KOPT-K1 (cell line): ENCODE data around the gene NEO1.
"Not testable (repeated sequence)": the region's sequence is repeated elsewhere in the genome, so short reads cannot be mapped to it uniquely, and the experiment has no call there.

Experiments
- H3K27ac ChIP-seq: fragments of 200-600 bp; sonication (generic); 2 replicates; pipeline ENCODE4 v1.5.1; 2016; ENCODE audit warnings: antibody characterized with exemption, mild to moderate bottlenecking, low read depth, low read length; ENCODE audit not compliant: poor library complexity, severe bottlenecking
- H3K36me3 ChIP-seq: fragments of 200-600 bp; sonication (generic); 2 replicates; pipeline ENCODE4 v1.5.1; 2017; ENCODE audit warnings: antibody characterized with exemption, mild to moderate bottlenecking, low read length, moderate library complexity; ENCODE audit not compliant: insufficient read depth
- H3K9me3 ChIP-seq: fragments of 200-600 bp; sonication (generic); 2 replicates; pipeline ENCODE4 v1.5.1; 2017; ENCODE audit warnings: antibody characterized with exemption, low read length, mild to moderate bottlenecking; ENCODE audit not compliant: insufficient read depth, poor library complexity, severe bottlenecking

The NEO1 gene

DNA sequence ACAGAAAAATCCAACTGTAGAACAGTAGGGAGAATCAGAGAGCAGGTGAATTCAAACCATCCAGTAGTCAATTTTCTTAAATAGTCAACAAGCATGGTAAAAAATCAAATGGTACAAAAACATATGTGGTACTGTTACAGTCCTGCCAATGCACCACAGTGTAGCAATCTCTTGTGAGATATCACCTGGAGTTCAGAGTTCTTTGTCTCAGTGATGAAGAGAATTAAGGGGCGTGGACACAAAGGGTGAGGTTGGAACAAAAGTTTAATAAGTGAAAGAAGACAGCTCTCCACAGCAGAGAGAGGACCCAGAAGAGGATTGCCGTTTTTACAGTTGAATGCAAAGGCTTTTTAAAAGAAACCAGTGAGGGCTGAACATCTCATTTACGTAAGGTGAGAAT, 113.2 kb downstream of the NEO1 start:
- H3K9me3 ChIP-seq, result no peaks in the 10 kb centered on the region
- H3K36me3 ChIP-seq, result no peaks in the 10 kb centered on the region
- H3K27ac ChIP-seq, result no peak overlapping the region

DNA sequence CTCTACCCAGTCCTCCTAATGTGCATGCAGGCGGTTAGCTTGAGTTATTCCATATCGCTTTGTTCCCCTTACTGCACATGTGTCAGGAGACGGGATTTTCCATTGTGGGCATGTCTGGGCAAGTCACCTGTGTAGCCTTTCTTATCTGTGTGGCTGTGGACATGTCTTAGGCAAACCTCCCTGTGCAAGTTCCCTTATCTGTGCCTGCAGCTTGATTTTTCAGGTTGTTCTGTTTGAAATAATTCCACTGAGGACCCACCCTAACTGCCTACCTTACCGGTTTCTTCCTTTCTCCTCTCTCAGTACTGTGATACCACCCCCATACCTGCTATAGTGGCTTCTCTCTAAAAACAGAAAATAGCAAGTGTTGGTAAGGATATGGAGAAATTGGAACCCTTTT, 113.6 kb downstream of the NEO1 start:
- H3K27ac ChIP-seq, result no peak overlapping the region
- no peaks in the 10 kb centered on the region for H3K36me3 ChIP-seq
- no peaks in the 10 kb centered on the region for H3K9me3 ChIP-seq

DNA sequence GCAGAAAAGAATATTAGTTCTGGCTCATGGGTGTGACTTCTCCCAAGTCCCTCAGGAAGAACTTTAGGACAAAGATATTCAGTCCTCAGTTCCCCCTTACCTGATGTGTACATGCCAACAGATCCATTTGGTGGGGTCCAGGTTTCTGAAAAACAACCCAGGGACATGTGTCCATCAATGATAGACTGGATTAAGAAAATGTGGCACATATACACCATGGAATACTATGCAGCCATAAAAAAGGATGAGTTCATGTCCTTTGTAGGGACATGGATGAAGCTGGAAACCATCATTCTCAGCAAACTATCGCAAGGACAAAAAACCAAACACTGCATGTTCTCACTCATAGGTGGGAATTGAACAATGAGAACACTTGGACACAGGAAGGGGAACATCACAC, 114.4 kb downstream of the NEO1 start:
- not testable (repeated sequence) for H3K9me3 ChIP-seq, H3K27ac ChIP-seq, H3K36me3 ChIP-seq

DNA sequence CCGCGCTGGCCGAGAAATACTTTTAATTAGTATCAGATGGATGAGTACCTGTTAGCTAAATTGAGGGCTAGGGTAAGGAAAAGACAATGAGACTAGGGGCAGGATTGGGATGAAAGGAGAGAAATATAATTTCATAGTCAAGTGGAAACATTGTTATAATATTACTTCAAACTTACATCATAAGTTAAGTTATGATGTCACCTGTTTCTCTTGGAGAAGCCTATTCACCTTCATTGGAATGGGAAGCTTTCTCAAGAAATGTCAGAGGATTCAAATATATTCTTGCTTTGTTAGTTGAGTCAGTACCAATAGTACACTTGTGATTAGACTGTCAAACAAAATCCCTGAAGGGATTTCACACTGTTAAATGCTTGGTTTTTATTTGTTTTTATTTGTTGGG, 116.2 kb downstream of the NEO1 start:
- Histone ChIP-seq H3K9me3 (no peaks in the 10 kb centered on the region), H3K36me3 (no peaks in the 10 kb centered on the region), H3K27ac (no peak overlapping the region)

DNA sequence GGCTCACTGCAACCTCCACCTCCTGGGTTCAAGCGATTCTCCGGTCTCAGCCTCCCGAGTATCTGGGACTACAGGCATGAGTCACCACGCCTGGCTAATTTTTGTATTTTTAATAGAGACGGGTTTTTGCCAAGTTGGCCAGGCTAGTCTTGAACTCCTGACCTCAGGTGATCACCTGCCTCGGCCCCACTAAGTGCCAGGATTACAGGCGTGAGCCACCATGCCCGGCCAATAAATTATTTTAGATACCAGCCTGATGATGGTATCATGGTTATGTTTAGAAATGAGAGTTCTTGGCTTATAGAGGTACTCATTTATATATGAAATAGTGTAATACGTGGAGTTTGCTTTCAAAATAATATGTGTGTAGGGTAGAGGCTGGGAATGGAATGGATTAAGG, 119.4 kb downstream of the NEO1 start:
- no peaks in the 10 kb centered on the region for H3K36me3 ChIP-seq
- no peaks in the 10 kb centered on the region for H3K9me3 ChIP-seq
- no peak overlapping the region for H3K27ac ChIP-seq

DNA sequence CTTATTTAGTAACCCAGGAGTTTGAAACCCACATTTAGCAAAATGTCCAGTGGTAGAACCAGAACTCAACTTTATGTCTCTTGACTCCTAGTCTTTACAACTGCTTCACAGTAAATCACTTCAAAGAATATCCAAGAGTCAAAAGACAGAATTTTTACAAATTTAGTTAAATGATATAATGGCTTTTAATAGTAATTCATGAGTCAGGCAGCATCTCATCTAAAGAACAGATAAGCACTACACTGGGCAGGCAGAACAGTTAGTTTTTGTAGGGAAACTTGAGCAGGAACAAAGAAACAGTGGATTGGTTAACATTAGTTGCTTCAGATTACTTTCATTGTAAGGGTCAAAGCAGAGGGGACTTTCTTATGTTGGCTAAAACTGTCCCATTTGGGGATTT, 120.2 kb downstream of the NEO1 start:
- Histone ChIP-seq H3K27ac (no peak overlapping the region), H3K36me3 (no peaks in the 10 kb centered on the region), H3K9me3 (no peaks in the 10 kb centered on the region)

DNA sequence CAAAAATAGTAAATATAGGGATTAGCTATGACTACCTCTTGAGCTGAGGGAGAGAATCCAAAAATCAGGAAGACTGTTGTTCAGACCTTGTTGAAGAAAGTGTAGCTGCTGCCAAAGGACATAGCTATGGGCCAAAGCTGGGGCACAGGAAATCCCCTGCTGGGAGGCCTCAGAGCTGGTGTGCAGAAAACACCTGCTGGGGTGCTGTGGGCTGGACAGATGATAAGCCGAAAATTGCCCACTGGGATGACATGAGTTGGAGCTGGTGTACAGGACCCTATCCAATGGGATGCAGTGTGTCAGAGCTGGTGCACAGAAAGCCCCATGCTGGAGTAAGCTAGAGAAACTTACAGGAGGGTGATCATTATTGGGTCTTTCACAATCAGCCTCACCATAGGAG, 121.9 kb downstream of the NEO1 start:
- Histone ChIP-seq H3K9me3 (no peaks in the 10 kb centered on the region), H3K36me3 (no peaks in the 10 kb centered on the region), H3K27ac (no peak overlapping the region)

DNA sequence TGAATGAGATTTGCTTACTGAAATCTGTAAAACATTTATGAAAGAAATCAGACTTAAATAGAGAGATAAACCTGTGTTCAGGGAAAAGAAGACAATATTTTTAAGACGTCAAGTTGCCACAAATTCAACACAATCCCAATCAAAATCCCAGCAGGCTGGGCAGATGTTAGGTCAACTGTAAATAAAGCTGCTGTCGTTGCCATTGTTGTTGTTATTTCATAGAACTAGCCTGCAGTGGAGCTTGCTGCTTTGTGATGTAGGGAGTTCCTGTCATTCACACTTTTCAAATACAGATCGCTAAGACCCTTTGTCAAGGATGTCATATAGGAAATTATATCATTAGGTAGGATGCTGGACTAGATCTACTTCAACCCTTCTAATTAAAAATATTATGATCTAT, 123.1 kb downstream of the NEO1 start:
- Histone ChIP-seq H3K27ac (no peak overlapping the region), H3K9me3 (no peaks in the 10 kb centered on the region), H3K36me3 (no peaks in the 10 kb centered on the region)

DNA sequence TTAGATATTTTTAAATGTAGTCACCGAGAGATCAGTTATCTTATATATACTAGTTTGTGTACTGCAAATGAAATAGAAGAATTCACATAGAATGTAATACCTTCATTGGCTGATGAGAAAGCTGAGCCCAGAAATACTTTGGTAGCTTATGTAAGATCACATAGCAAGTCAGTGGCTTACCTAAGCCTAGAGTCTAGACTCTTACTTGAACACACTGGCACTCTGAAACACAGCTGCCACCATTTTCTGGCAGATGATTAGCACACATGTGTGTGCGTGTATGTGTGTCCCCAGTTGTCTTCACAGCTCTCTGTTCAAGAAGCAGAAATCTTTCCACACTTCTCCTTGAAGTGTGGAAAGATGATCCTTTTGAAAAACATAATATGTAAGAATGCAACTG, 124.3 kb downstream of the NEO1 start:
- no peak overlapping the region for H3K27ac ChIP-seq
- H3K9me3 ChIP-seq, result no peaks in the 10 kb centered on the region
- no peaks in the 10 kb centered on the region for H3K36me3 ChIP-seq

DNA sequence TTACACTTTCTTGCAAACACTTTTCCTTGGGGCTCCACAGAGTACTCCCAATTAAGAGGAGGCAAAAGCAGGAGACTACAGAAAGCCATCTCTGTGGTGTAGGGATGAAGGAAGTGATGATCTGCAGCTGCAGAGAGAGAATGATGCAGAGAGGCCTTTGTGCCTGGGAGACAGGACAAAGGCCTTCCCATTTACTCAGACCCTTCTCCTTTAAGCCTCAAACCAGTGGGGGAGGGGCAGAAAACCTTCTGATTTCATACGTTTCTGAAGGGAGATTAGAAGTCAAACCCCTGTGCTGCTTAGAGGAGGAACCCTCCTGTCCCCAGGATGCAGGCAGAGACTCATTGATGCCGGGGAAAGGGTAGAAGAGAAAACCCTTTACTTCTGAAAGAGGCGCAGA, 130.8 kb downstream of the NEO1 start:
- Histone ChIP-seq H3K27ac (no peak overlapping the region), H3K9me3 (no peaks in the 10 kb centered on the region), H3K36me3 (no peaks in the 10 kb centered on the region)

DNA sequence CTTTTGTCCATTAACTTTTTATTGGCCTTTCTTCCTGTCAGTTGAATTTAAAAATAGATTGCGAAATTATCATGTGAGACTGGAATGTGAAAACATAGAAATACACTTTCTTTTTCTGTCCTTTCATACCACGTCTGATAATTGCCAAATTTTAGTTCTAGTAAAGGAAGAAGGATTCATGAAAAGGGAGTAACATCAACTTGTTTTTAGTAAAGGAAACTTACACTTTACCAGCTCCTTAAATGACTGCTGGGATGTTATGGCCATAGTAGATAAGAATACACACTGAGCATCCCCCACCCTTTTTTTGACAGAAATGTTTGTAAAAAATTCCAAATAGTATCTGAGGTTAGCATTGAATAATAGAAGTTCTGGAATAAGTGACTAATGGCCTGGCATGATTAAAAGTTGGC, 137.9 kb downstream of the NEO1 start:
- Histone ChIP-seq H3K9me3 (no peaks in the 10 kb centered on the region), H3K27ac (no peak overlapping the region), H3K36me3 (no peaks in the 10 kb centered on the region)

DNA sequence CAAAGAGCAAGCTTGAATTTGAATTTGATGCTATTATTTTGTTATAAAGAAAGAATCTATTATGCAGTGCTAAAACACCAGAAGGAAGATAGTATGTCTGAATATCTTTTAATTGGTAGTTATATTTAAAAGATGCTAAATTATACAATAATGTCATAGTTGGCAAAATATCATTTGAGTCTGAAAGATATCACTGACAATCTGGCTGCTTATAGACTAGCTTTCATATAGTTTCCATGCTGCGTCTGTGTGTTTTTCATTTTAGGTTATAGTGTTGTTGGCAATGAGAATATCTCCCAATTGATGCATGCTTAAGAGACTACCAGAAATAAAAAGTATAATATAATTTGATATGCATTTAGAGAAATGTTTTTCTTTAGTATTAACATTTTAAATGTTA, 142.9 kb downstream of the NEO1 start:
- Histone ChIP-seq H3K27ac (no peak overlapping the region), H3K9me3 (no peaks in the 10 kb centered on the region), H3K36me3 (no peaks in the 10 kb centered on the region)

DNA sequence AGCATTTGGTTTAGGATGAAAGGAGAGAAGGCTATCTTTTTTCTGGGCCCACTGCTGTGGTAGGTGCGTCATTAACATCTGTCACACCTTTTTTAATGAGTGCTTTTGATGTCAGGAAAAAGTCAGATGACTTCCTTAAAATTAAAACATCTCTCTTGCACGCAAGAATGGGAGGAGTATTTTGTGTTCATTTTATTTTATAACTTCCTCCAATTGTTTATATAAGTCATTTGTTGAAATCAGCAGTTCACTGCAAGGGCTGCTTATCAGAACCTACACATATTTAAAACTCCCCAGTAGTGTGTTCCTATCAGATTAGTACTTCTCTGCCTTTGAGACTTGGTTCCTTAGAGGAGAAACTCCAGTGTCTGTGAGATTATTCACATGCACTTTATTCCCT, 143.8 kb downstream of the NEO1 start:
- Histone ChIP-seq H3K9me3 (no peaks in the 10 kb centered on the region), H3K36me3 (no peaks in the 10 kb centered on the region), H3K27ac (no peak overlapping the region)

DNA sequence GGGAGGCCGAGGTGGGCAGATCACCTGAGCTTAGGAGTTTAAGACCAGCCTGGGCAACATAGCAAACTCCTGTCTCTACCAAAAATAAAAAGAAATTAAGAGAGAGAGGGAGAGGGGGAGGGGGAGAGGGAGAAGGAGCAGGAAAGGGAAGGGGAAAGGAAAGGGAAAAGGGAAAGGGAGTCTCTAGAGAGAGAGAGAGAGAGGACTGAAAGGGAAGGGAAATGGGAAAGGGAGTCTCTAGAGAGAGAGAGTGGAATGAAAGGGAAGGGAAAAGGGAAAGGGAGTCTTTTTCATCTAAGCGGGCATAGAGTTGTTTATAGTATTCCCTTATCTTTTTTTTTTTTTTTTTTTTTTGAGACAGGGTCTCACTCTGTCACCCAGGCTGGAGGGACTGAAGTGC, 148.1 kb downstream of the NEO1 start:
- H3K36me3 ChIP-seq, result no peaks in the 10 kb centered on the region

DNA sequence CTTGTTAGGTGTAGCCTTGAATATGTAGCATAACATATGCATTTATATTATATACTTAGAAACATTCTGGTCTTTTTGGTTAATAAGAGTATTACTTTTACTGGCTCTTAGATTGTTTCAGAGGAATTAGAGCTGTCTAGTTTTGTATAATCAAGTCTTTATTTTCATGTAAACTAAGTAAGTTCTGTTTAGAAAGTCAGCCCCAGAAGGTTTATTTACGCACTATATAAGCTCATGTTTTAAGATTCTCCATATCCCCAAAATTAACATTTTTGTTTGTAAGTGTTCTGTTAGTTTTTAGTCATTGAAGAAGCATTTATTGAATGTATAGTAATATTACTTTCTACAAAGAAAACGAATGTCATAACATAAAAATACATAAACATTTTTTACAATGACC, 158.4 kb downstream of the NEO1 start:
- Histone ChIP-seq H3K36me3 (no peaks in the 10 kb centered on the region), H3K27ac (no peak overlapping the region), H3K9me3 (no peaks in the 10 kb centered on the region)

More for the DNA sequence above, 148.1 kb downstream of the NEO1 start:
- H3K27ac ChIP-seq, result no peak overlapping the region
- no peaks in the 10 kb centered on the region for H3K9me3 ChIP-seq

DNA sequence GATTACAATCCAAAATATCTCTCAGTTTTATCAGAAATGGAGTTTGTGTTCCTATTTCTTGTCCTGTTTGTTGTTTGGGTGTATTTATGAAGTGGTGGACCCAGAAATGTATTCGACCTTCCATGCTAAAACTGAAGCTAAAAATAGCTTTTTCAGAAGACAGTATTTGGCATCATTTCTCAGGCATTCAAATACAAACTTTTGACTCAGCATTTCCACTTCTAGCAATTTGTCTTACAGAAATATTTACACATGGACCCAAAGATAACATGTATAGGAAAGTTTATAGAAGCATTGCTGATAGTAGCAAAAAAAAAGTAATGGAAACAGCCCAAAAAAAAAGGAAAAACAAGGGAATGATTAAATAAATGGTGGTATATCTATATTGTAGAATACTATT, 160.2 kb downstream of the NEO1 start:
- no peak overlapping the region for H3K27ac ChIP-seq

DNA sequence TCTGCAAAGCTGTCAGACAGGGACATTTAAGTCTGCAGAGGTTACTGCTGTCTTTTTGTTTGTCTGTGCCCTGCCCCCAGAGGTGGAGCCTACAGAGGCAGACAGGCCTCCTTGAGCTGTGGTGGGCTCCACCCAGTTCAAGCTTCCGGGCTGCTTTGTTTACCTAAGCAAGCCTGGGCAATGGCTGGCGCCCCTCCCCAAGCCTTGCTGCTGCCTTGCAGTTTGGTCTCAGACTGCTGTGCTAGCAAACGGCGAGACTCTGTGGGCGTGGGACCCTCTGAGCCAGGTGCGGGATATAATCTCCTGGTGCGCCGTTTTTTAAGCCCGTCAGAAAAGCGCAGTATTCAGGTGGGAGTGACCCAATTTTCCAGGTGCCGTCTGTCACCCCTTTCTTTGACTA, 169.2 kb downstream of the NEO1 start:
- not testable (repeated sequence) for H3K27ac ChIP-seq, H3K36me3 ChIP-seq, H3K9me3 ChIP-seq

More for the DNA sequence above, 160.2 kb downstream of the NEO1 start:
- Histone ChIP-seq H3K9me3 (no peaks in the 10 kb centered on the region), H3K36me3 (no peaks in the 10 kb centered on the region)
